ENCODE measurements around the gene USP33. TPM values are rescaled to one million over a fixed set of nuclear protein-coding genes. Genes with fewer than 3 reads are reported as not detected.
"Not testable (repeated sequence)": the region's sequence is repeated elsewhere in the genome, so short reads cannot be mapped to it uniquely, and the experiment has no call there.

Gene USP33
- polyA plus RNA-seq, 2 donors = 14.3 to 15.7 TPM

DNA sequence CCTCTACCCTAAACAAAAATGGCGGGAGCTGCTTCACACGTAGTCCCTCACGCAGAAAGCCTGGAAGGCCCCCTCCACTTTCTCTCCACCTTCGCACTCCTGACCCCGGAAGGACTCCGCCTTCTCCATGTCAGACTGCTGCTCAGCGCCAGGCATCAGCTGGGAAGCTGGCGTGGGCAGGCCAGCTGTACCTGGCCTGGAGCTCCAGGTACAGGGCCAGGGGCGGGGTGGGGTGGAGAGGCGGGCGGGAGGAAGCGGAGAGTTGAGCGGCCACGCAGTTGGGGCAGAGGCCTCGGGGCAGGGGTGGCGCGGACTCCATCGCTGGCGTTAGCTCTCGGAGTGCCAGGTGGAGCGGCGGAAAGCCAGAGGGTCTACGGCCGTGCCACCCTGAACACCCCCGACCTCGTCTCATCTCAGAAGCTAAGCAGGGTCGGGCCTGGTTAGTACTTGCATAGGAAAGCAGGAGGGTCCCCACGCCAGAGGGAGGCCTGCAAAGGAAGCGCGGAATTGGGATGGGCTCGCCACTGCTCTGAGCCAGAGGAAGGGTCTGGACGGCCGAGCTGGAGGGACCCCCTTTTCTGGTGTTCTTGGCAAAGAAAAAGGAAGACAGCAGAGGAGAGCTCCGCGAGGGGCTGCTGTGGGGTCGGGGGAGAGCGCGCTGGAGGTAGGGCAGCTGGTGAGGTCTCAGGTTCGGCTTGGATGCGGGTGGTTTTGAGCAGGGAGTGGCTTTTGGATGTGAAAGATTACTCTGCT is 20.1 kb upstream of the USP33 start, which contains the start of gene MIGA1:
MIGA1 (plus strand) TSS at position 121 of the 753 bp plus-strand sequence. CDS start 3,604 bp downstream, outside the sequence.
- H3K36me3 ChIP-seq (ENCODE audit: control insufficient read depth in 2 of 2, insufficient read depth in 2 of 2, low read length in 1 of 2) = no peaks in the 10 kb centered on the region
- H3K4me3 ChIP-seq (ENCODE audit: low read depth in 1 of 2, low read length in 2 of 2) = peak within 1 kb of the TSS; percentile 83 to 91
- H3K27ac ChIP-seq (ENCODE audit: low read depth in 2 of 2, low read length in 1 of 2) = peak within 1 kb of the TSS; percentile 64 to 74
- no peaks in the 10 kb centered on the region for H3K4me1 ChIP-seq (ENCODE audit: control insufficient read depth in 2 of 2, insufficient read depth in 2 of 2, low read length in 1 of 2)
- H3K9me3 ChIP-seq (ENCODE audit: control insufficient read depth in 2 of 2, insufficient read depth in 1 of 2, low read depth in 1 of 2, low read length in 1 of 2) = no peaks in the 10 kb centered on the region
- no peaks in the 10 kb centered on the region for H3K27me3 ChIP-seq (ENCODE audit: control insufficient read depth in 1 of 2, insufficient read depth in 2 of 2, low read length in 2 of 2)
- 0 to 1% methylated on average over 40 of the region's 40 CpGs for WGBS, 2 donors

DNA sequence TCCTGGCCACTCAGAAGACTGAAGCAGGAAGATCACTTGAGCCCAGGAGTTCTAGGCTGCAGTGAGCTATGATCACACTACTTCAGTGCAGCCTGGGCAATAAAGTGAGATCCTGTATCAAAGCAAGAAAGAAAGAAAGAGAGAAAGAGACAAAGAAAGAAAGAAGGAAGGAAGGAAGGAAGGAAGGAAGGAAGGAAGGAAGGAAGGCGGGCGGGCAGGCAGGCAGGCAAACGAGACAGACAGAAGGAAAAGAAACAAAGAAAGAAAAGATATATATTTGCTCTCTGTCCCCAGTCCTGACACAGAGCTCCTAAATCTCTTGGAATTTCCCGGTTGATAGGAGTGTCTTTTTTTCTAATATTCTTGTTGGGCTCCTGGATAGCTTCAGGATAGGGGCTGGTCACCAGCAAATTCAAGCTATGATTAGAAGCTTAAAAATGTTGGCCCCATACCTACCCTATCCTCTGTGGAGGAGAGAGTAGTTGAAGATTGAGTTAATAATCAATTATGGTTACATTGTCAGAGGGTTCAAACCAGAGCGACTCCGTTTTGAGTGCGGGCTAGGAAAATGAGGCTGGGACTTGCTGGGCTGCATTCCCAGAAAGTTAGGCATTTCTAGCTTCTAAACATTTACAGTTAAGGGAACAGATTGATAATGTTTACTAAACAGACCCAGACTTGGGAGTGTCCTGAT is 16.5 kb upstream of the USP33 start:
- Histone ChIP-seq H3K4me3 (ENCODE audit: low read depth in 1 of 2, low read length in 2 of 2) (no peak overlapping the region), H3K27ac (ENCODE audit: low read depth in 2 of 2, low read length in 1 of 2) (no peak overlapping the region), H3K4me1 (ENCODE audit: control insufficient read depth in 2 of 2, insufficient read depth in 2 of 2, low read length in 1 of 2) (no peaks in the 10 kb centered on the region), H3K9me3 (ENCODE audit: control insufficient read depth in 2 of 2, insufficient read depth in 1 of 2, low read depth in 1 of 2, low read length in 1 of 2) (no peaks in the 10 kb centered on the region), H3K36me3 (ENCODE audit: control insufficient read depth in 2 of 2, insufficient read depth in 2 of 2, low read length in 1 of 2) (no peaks in the 10 kb centered on the region), H3K27me3 (ENCODE audit: control insufficient read depth in 1 of 2, insufficient read depth in 2 of 2, low read length in 2 of 2) (no peaks in the 10 kb centered on the region)
- WGBS, 2 donors = 62 to 72% methylated on average over 7 of the region's 7 CpGs

DNA sequence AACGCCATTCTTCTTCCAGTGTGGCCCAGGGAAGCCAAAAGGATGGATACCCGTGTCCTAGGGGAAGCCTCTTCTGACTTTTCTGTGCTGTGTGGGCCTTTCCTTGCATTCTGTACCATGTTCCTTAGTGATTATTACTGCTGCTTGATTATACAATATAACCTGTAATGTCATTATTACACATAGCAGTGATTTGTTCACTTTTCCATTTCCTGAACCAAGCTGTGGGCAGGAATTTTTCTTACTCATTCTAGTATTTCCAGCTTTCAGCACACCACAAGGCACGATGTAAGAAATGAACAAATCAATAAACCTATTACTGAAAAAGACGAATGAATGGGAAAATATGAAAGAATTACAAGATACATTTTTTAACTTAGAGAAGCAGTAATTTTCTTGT is 8.4 kb upstream of the USP33 start:
- Histone ChIP-seq H3K9me3 (ENCODE audit: control insufficient read depth in 2 of 2, insufficient read depth in 1 of 2, low read depth in 1 of 2, low read length in 1 of 2) (no peaks in the 10 kb centered on the region), H3K4me3 (ENCODE audit: low read depth in 1 of 2, low read length in 2 of 2) (no peak overlapping the region), H3K4me1 (ENCODE audit: control insufficient read depth in 2 of 2, insufficient read depth in 2 of 2, low read length in 1 of 2) (no peaks in the 10 kb centered on the region), H3K36me3 (ENCODE audit: control insufficient read depth in 2 of 2, insufficient read depth in 2 of 2, low read length in 1 of 2) (no peaks in the 10 kb centered on the region), H3K27ac (ENCODE audit: low read depth in 2 of 2, low read length in 1 of 2) (no peak overlapping the region), H3K27me3 (ENCODE audit: control insufficient read depth in 1 of 2, insufficient read depth in 2 of 2, low read length in 2 of 2) (no peaks in the 10 kb centered on the region)
- WGBS, 2 donors = 78 to 90% methylated on average over 4 of the region's 4 CpGs

DNA sequence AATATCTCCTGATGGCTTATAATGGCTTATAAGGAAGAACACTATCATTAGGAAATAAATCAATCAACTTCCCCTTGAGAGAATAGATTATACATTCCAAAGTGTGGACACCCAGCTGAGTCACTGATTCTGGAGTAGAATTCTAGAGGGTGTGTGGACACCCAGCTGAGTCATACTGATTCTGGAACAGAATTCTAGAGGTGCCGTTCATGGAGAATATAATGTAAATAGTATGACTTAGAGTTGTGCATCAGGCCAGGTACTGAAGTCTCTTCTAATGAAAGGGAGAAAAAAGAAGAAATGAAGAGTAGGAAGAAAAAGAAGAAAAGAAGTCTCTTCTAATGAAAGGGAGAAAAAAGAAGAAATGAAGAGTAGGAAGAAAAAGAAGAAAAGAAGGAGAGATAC is 2.4 kb upstream of the USP33 start:
- Histone ChIP-seq H3K36me3 (ENCODE audit: control insufficient read depth in 2 of 2, insufficient read depth in 2 of 2, low read length in 1 of 2) (no peaks in the 10 kb centered on the region), H3K4me3 (ENCODE audit: low read depth in 1 of 2, low read length in 2 of 2) (no peak overlapping the region), H3K27me3 (ENCODE audit: control insufficient read depth in 1 of 2, insufficient read depth in 2 of 2, low read length in 2 of 2) (no peaks in the 10 kb centered on the region), H3K27ac (ENCODE audit: low read depth in 2 of 2, low read length in 1 of 2) (no peak overlapping the region), H3K4me1 (ENCODE audit: control insufficient read depth in 2 of 2, insufficient read depth in 2 of 2, low read length in 1 of 2) (no peaks in the 10 kb centered on the region), H3K9me3 (ENCODE audit: control insufficient read depth in 2 of 2, insufficient read depth in 1 of 2, low read depth in 1 of 2, low read length in 1 of 2) (no peaks in the 10 kb centered on the region)
- 18 to 37% methylated on average over 1 of the region's 1 CpG for WGBS, 2 donors

DNA sequence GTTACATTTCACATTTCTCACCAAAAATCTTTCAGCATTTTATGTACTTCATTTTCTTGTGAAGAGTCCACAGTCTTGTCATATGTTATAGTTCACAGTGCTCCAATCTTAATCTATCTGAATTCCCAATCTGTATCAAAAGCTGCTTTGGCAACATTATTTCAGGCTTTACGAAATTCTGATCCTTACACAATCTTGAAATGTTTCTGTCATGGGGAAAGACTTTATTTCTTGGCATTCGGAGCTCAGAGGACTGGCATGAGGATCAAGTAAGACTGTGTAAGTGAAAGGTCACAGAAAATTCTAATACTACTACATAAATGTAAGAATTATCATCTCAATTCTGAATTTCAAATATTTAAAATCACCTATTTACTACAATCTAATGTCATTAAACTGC is 2.0 kb downstream of the USP33 start:
- no peaks in the 10 kb centered on the region for H3K27me3 ChIP-seq (ENCODE audit: control insufficient read depth in 1 of 2, insufficient read depth in 2 of 2, low read length in 2 of 2)
- H3K4me3 ChIP-seq (ENCODE audit: low read depth in 1 of 2, low read length in 2 of 2) = no peak overlapping the region
- H3K4me1 ChIP-seq (ENCODE audit: control insufficient read depth in 2 of 2, insufficient read depth in 2 of 2, low read length in 1 of 2) = no peaks in the 10 kb centered on the region
- 34% methylated on average over 2 of the region's 2 CpGs for WGBS, 2 donors
- no peak overlapping the region for H3K27ac ChIP-seq (ENCODE audit: low read depth in 2 of 2, low read length in 1 of 2)
- H3K9me3 ChIP-seq (ENCODE audit: control insufficient read depth in 2 of 2, insufficient read depth in 1 of 2, low read depth in 1 of 2, low read length in 1 of 2) = no peaks in the 10 kb centered on the region
- H3K36me3 ChIP-seq (ENCODE audit: control insufficient read depth in 2 of 2, insufficient read depth in 2 of 2, low read length in 1 of 2) = no peaks in the 10 kb centered on the region

DNA sequence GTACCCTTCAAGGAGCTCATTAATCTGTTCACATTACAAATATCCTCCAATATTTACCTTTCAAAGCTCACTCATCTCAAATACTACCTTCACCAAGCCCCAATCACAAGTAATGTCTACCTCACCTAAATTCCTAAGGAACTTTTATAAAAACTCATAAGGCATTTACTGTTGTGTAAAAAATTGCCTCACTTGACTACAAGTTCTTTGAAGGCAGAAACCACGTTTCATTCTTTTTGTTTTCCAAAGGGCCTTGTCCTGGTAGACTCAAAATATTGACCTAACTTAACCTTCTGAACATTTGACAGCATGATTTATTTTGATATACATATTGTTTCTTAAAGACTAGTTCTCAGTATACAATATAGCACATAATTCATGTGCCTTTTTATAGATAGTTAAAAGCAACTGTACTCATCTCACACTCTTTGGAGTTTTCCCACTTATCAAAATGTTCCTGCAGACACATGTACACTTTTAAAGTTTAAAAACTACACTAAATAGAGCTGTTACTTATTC is 2.5 kb downstream of the USP33 start:
- H3K27ac ChIP-seq (ENCODE audit: low read depth in 2 of 2, low read length in 1 of 2) = no peak overlapping the region
- H3K4me1 ChIP-seq (ENCODE audit: control insufficient read depth in 2 of 2, insufficient read depth in 2 of 2, low read length in 1 of 2) = no peaks in the 10 kb centered on the region
- H3K27me3 ChIP-seq (ENCODE audit: control insufficient read depth in 1 of 2, insufficient read depth in 2 of 2, low read length in 2 of 2) = no peaks in the 10 kb centered on the region
- 49 to 58% methylated on average over 1 of the region's 1 CpG for WGBS, 2 donors
- H3K9me3 ChIP-seq (ENCODE audit: control insufficient read depth in 2 of 2, insufficient read depth in 1 of 2, low read depth in 1 of 2, low read length in 1 of 2) = no peaks in the 10 kb centered on the region
- H3K36me3 ChIP-seq (ENCODE audit: control insufficient read depth in 2 of 2, insufficient read depth in 2 of 2, low read length in 1 of 2) = no peaks in the 10 kb centered on the region
- no peak overlapping the region for H3K4me3 ChIP-seq (ENCODE audit: low read depth in 1 of 2, low read length in 2 of 2)

DNA sequence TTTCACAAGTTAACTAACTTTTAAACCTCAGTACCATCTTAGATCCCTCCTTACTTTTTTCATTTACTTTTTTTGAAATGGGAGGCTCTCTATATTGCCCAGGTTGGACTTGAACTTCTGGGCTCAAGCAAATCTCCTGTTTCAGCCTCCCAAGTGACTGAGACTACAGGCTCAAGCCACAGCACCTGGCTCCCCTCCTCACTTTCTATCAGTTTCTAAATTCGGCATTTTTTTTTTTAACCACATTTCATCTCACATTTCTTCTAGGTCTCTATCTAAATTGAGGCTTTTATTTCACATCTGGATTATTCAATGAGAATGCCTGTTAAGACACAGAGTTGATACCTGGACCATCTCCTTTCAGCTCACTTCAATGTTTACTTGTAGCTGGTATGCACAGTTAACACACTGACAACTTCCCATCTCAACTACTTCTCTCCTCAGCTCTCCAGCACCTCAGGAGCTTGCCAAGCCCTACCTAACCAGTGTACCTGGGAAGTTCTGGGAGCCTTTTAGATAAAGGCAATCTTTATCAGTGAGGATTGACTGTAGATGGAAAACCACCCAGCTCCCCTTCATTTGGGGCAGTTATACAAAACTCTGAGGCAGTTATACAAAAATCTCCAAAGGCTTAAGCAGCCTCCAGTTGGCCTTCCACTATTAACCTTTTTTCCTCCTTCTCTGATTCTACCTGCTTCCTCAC is 3.4 kb downstream of the USP33 start:
- Histone ChIP-seq H3K9me3 (ENCODE audit: control insufficient read depth in 2 of 2, insufficient read depth in 1 of 2, low read depth in 1 of 2, low read length in 1 of 2) (no peaks in the 10 kb centered on the region), H3K27ac (ENCODE audit: low read depth in 2 of 2, low read length in 1 of 2) (no peak overlapping the region), H3K36me3 (ENCODE audit: control insufficient read depth in 2 of 2, insufficient read depth in 2 of 2, low read length in 1 of 2) (no peaks in the 10 kb centered on the region), H3K27me3 (ENCODE audit: control insufficient read depth in 1 of 2, insufficient read depth in 2 of 2, low read length in 2 of 2) (no peaks in the 10 kb centered on the region), H3K4me1 (ENCODE audit: control insufficient read depth in 2 of 2, insufficient read depth in 2 of 2, low read length in 1 of 2) (no peaks in the 10 kb centered on the region), H3K4me3 (ENCODE audit: low read depth in 1 of 2, low read length in 2 of 2) (no peak overlapping the region)
- WGBS, 2 donors = 64 to 82% methylated on average over 1 of the region's 1 CpG

DNA sequence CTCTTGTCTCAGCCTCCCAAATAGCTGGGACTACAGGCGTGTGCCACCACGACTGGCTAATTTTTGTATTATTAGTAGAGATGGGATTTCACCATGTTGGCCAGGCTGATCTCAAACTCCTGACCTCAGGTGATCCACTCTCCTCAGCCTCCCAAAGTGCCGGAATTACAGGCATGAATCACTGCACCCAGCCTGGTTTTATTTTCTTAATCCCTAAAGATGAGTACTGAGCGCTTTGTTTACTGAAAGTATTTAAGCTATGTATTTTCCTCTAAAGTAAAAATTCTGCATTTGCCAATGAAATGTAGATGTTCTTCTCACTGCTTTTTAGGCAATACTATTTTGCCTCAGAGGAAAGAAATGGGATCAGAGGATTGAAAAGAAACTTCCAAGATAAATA is 10.2 kb downstream of the USP33 start:
- H3K4me3 ChIP-seq (ENCODE audit: low read depth in 1 of 2, low read length in 2 of 2); H3K9me3 ChIP-seq (ENCODE audit: control insufficient read depth in 2 of 2, insufficient read depth in 1 of 2, low read depth in 1 of 2, low read length in 1 of 2); H3K36me3 ChIP-seq (ENCODE audit: control insufficient read depth in 2 of 2, insufficient read depth in 2 of 2, low read length in 1 of 2); H3K4me1 ChIP-seq (ENCODE audit: control insufficient read depth in 2 of 2, insufficient read depth in 2 of 2, low read length in 1 of 2); H3K27ac ChIP-seq (ENCODE audit: low read depth in 2 of 2, low read length in 1 of 2); H3K27me3 ChIP-seq (ENCODE audit: control insufficient read depth in 1 of 2, insufficient read depth in 2 of 2, low read length in 2 of 2): not testable (repeated sequence)
- WGBS, 2 donors = 77 to 84% methylated on average over 4 of the region's 4 CpGs

DNA sequence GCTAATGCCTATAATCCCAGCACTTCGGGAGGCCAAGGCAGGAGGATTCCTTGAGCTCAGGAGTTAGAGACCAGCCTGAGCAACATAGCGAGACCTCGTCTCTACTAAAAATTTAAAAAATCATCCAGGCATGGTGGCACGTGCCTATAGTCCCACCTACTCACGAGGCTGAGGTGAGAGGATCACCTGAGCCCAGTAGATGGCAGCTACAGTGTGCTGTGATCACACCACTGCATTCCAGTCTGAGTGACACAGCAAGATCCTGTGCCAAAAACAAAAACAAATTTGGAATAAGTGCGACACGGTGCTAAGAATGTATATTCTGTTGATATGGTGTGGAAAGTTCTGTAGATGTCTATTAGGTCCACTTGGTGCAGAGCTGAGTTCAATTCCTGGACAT is 15.1 kb downstream of the USP33 start:
- 84 to 89% methylated on average over 7 of the region's 7 CpGs for WGBS, 2 donors
- Histone ChIP-seq H3K9me3 (ENCODE audit: control insufficient read depth in 2 of 2, insufficient read depth in 1 of 2, low read depth in 1 of 2, low read length in 1 of 2) (no peaks in the 10 kb centered on the region), H3K4me1 (ENCODE audit: control insufficient read depth in 2 of 2, insufficient read depth in 2 of 2, low read length in 1 of 2) (no peaks in the 10 kb centered on the region), H3K4me3 (ENCODE audit: low read depth in 1 of 2, low read length in 2 of 2) (no peak overlapping the region), H3K27ac (ENCODE audit: low read depth in 2 of 2, low read length in 1 of 2) (no peak overlapping the region), H3K27me3 (ENCODE audit: control insufficient read depth in 1 of 2, insufficient read depth in 2 of 2, low read length in 2 of 2) (no peaks in the 10 kb centered on the region), H3K36me3 (ENCODE audit: control insufficient read depth in 2 of 2, insufficient read depth in 2 of 2, low read length in 1 of 2) (no peaks in the 10 kb centered on the region)
